GM20000 (cell line): ENCODE measurements around the gene TNS4.

Source experiments
- DNase-seq: peaks from one replicate; pipeline ENCODE4 v3.0.0; 2012; ENCODE audit warnings: low spot score
- TF ChIP-seq, protein P1 (sequence below): IDR thresholded peaks from 2 replicates; pipeline ENCODE4 v1.5.1; 2012; ENCODE audit warnings: mild to moderate bottlenecking, control low read depth; ENCODE audit errors: extremely low read depth, missing control alignments

TNS4 gene

GRCh38 chr17:40514013-40514875 lies 12.8 kb upstream of the TNS4 start:
- no peak for DNase-seq
- TF ChIP-seq, protein P1, sequence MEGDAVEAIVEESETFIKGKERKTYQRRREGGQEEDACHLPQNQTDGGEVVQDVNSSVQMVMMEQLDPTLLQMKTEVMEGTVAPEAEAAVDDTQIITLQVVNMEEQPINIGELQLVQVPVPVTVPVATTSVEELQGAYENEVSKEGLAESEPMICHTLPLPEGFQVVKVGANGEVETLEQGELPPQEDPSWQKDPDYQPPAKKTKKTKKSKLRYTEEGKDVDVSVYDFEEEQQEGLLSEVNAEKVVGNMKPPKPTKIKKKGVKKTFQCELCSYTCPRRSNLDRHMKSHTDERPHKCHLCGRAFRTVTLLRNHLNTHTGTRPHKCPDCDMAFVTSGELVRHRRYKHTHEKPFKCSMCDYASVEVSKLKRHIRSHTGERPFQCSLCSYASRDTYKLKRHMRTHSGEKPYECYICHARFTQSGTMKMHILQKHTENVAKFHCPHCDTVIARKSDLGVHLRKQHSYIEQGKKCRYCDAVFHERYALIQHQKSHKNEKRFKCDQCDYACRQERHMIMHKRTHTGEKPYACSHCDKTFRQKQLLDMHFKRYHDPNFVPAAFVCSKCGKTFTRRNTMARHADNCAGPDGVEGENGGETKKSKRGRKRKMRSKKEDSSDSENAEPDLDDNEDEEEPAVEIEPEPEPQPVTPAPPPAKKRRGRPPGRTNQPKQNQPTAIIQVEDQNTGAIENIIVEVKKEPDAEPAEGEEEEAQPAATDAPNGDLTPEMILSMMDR, result no peak

GRCh38 chr17:40511667-40512220 lies 10.3 kb upstream of the TNS4 start:
- TF ChIP-seq, protein P1, result no peak
- no peak for DNase-seq

DNA sequence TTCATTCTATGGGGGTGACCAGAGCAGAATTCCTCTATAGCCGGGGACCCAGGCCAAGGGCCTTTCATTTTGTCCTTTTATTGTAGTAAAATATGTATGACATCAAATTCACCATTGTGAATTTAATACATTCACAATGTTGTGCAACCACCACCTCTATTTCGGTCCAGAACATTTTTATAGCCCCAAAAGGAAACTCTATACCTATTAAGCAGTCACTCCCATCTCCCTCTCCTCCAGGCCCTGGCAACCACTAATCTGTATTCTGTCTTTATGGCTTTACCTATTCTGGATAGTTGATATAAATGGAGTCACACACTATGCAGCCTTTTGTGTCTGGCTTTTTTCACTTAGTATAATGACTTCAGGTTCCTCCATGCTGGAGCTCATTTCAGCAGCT lies 9.7 kb upstream of the TNS4 start:
- no peak for DNase-seq
- TF ChIP-seq, protein P1, result no peak

DNA sequence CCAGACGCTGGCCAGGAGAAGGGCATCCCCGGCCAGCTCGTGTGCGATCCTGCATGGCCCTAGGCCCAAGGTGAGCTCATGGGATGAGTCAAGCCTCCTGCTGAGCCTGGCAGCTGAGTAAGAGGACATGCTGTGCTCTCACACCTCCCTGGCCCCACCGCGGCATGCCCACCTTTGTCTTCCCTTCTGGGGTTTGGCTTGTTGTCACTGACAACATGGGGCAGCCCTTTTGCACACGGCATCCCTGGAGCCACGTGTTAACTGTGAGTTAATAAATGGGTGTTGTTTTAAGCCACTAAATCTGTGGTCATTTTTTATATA lies 8.9 kb upstream of the TNS4 start:
- TF ChIP-seq, protein P1, result no peak
- DNase-seq, result no peak

DNA sequence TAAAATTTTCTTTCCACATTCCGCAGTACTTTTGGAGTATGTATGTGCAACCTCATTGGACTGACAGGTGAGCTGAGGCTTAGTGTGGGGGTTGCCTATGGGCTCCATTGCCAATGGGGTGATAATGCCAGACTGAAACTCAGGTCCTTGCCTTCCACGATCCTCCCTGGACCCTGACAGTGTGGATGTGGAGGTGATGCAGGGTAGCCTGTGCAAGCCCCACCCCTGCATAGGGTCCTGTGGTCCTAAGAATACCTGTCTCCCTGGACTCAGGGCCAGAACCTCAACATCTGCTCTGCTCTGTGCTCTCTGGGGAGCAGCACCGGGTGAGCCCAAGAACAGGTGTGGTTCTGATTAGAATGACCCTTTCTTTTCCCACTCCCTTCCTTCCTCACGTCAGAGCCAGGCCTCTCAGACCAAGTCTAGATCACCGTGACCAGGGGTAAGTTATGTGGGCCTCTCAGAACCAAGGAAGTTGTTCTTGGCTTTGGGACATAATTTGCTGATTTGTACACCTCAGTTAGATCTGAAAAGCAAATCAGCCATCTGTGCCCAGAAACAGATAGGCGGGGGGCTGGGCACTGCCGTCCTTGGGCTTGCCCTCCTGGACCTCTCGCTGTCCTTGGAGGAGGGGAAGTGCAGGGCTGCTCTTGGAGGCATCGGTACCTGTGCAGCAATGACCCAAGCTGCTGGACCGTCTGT lies 8.4 kb upstream of the TNS4 start:
- TF ChIP-seq, protein P1, result no peak
- DNase-seq, result no peak

GRCh38 chr17:40506786-40507185 lies 5.4 kb upstream of the TNS4 start:
- TF ChIP-seq, protein P1, result no peak
- no peak for DNase-seq

DNA sequence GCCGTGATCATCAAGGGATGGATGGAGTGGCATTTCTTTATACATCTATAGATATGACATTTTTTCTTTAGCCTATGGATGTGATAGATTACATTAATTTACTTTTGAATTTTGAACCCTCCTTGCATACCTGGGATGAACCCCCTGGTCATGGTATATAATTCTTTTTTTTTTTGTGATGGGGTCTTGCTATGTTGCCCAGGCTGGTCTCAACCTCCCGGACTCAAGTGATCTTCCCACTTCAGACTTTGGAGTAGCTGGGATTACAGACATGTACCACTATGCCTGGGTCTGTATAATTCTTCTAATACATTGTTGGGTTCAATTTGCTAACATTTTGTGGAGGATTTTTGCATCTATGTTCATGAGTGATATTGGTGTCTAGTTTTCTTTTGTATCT lies 1.7 kb upstream of the TNS4 start:
- DNase-seq, result no peak
- TF ChIP-seq, protein P1, result no peak
